GM12878 (cell line): Measurements from ENCODE around the gene TRIM8. TPM values are rescaled to one million over a fixed set of nuclear protein-coding genes. Genes with fewer than 3 reads are reported as not detected.

ENCODE experiments used
- ATAC-seq: fragments of 200-7000 bp; cut with Tn5 transposase; 3 replicates; pipeline ENCODE4 v1.9.1; 2020; ENCODE audit warnings: mild to moderate bottlenecking, moderate library complexity
- BruUV-seq: library from RNA; stranded (reverse); fragments of 400-500 nt; replicated peaks from 2 replicates; lab custom pipeline; 2021; lab: Mats Ljungman, UMichigan
- CTCF ChIA-PET: fragments of 300-600 bp; sonication (Branson Sonifier 250); formaldehyde crosslinking; extraction: SDS; loops from one replicate; lab custom pipeline; 2021; ENCODE audit warnings: inconsistent platforms; lab: Yijun Ruan, JAX
- POLR2A ChIA-PET: fragments of 350-600 bp; formaldehyde crosslinking; extraction: SDS; loops from one replicate; lab custom pipeline; 2021; ENCODE audit warnings: inconsistent platforms; lab: Charles Lee
- RAD21 ChIA-PET: fragments of 300-600 bp; sonication (Branson Sonifier 250); formaldehyde crosslinking; loops from one replicate; lab custom pipeline; 2023; ENCODE audit warnings: antibody characterized with exemption; ENCODE audit not compliant: unreplicated experiment; lab: Charles Lee
- SMC1A ChIA-PET: fragments of 300-600 bp; sonication (Branson Sonifier 250); formaldehyde crosslinking; loops from one replicate; lab custom pipeline; 2023; ENCODE audit not compliant: unreplicated experiment, uncharacterized antibody; lab: Charles Lee
- DNase-seq: peaks from one replicate; pipeline ENCODE4 v3.0.0-alpha.2; 2011; ENCODE audit warnings: low read depth, low spot score
- FAIRE-seq: peaks from 3 replicates; lab custom pipeline; 2011; peaks lifted over from hg19 to GRCh38; lab: Jason Lieb, UNC
- H2AFZ ChIP-seq: 2 replicates; pipeline ENCODE4 v1.6.0; 2011; ENCODE audit warnings: low read depth, low read length, control low read depth; ENCODE audit not compliant: control insufficient read depth
- H3K27ac ChIP-seq: 2 replicates; pipeline ENCODE4 v1.5.1; 2011; ENCODE audit warnings: control low read depth; ENCODE audit not compliant: control insufficient read depth, insufficient read depth
- H3K27me3 ChIP-seq, 2 experiments: replicated peaks in 1 of 2; 2 replicates each; pipeline versions ENCODE4 v1.6.0 to v1.6.1; 2011; ENCODE audit warnings: low read length in 1 of 2; ENCODE audit not compliant: control insufficient read depth in 2 of 2, insufficient read depth in 2 of 2
- H3K36me3 ChIP-seq, 2 experiments: 2 replicates each; pipeline ENCODE4 v1.5.1; 2011; ENCODE audit warnings: low read length in 1 of 2; ENCODE audit not compliant: control insufficient read depth in 2 of 2, insufficient read depth in 2 of 2
- H3K4me1 ChIP-seq: 2 replicates; pipeline ENCODE4 v1.6.1; 2011; ENCODE audit warnings: mild to moderate bottlenecking, low read length, moderate library complexity, mixed read lengths; ENCODE audit not compliant: control insufficient read depth, insufficient read depth
- H3K4me2 ChIP-seq: 2 replicates; pipeline ENCODE4 v1.6.0; 2011; ENCODE audit warnings: control low read depth; ENCODE audit not compliant: control insufficient read depth, insufficient read depth
- H3K4me3 ChIP-seq: fragments of 200-600 bp; sonication (generic); 2 replicates; pipeline ENCODE4 v1.5.1; 2016
- H3K79me2 ChIP-seq: 2 replicates; pipeline ENCODE4 v1.6.0; 2011; ENCODE audit warnings: low read length; ENCODE audit not compliant: control insufficient read depth, insufficient read depth
- H3K9ac ChIP-seq: 2 replicates; pipeline ENCODE4 v1.8.0; 2011; ENCODE audit warnings: low read length, control low read depth, mixed read lengths; ENCODE audit not compliant: control insufficient read depth, insufficient read depth
- H3K9me3 ChIP-seq: replicated peaks from 3 replicates; pipeline ENCODE4 v1.5.1; 2011; ENCODE audit warnings: mild to moderate bottlenecking, low read length; ENCODE audit not compliant: control insufficient read depth, insufficient read depth
- H4K20me1 ChIP-seq: 2 replicates; pipeline ENCODE4 v1.6.0; 2011; ENCODE audit not compliant: control insufficient read depth, insufficient read depth
- FOS ChIP-seq: IDR thresholded peaks from 3 replicates; pipeline ENCODE4 v1.6.1; 2011; ENCODE audit warnings: borderline replicate concordance; ENCODE audit not compliant: insufficient read length; ENCODE audit errors: extremely low read depth
- HDAC2 ChIP-seq: fragments of 200-600 bp; sonication (generic); IDR thresholded peaks from 2 replicates; pipeline ENCODE4 v1.6.1; 2017
- PAX5 ChIP-seq: IDR thresholded peaks from 2 replicates; pipeline ENCODE4 v1.6.1; 2011; ENCODE audit warnings: low read depth, low read length, borderline replicate concordance
- PAX8 ChIP-seq: fragments of 450-650 bp; IDR thresholded peaks from 2 replicates; pipeline ENCODE4 v1.6.1; 2017; ENCODE audit warnings: mild to moderate bottlenecking, moderate library complexity
- RFX5 ChIP-seq: IDR thresholded peaks from 2 replicates; pipeline ENCODE4 v1.6.1; 2011; ENCODE audit warnings: low read depth, low read length, improper control_type of control experiment
- SIN3A ChIP-seq: IDR thresholded peaks from 2 replicates; pipeline ENCODE4 v1.6.1; 2012; ENCODE audit warnings: low read depth, low read length, improper control_type of control experiment
- SIX5 ChIP-seq: IDR thresholded peaks from 2 replicates; pipeline ENCODE4 v1.6.1; 2011; ENCODE audit warnings: mild to moderate bottlenecking, low read depth, low read length, moderate library complexity; ENCODE audit not compliant: severe bottlenecking
- ZNF24 ChIP-seq: fragments of 450-650 bp; IDR thresholded peaks from 2 replicates; pipeline ENCODE4 v1.6.1; 2017; ENCODE audit warnings: antibody characterized with exemption, mild to moderate bottlenecking
- WGBS: methylation state at CpG from one replicate; pipeline ENCODE4 v1.1.6; 2016; ENCODE audit warnings: low lambda C conversion rate; ENCODE audit not compliant: insufficient replicate concordance, insufficient coverage; ENCODE audit errors: missing lambda C conversion rate; 5-methylcytosine and 5-hydroxymethylcytosine counted together
- in situ Hi-C: fragments of 300-500 bp; cut with MboI; formaldehyde crosslinking; loops from 9 replicates; pipeline ENCODE4 v1.14.3; 2018; ENCODE audit warnings: mixed read lengths
- intact Hi-C: fragments of 100-400 bp; cut with micrococcal nuclease; formaldehyde crosslinking; loops from one replicate; pipeline ENCODE4 v1.14.2; 2022; ENCODE audit not compliant: unreplicated experiment
- polyA plus RNA-seq, 11 experiments: library from polyadenylated mRNA; depleted of rRNA in 4 of 11; unstranded in 6 of 11; stranded (reverse) in 5 of 11; fragments of >200 nt; fragmentation: Nextera tagmentation in 4 of 11; fragmentation: Illumina TruSeq in 1 of 11; extraction: Ambion mirVana in 4 of 11; extraction: Trizol in 1 of 11; gene quantifications; 1 replicate in 1 of 11; 2 replicates in 10 of 11; pipeline versions ENCODE4 v1.2.1 to v1.2.3, GENCODE V29; 2011 to 2016; ENCODE audit warnings: inconsistent platforms in 2 of 11, missing spikeins in 2 of 11, low read depth in 1 of 11
- total RNA-seq, 4 experiments: library from RNA; depleted of rRNA in 3 of 4; stranded (reverse); fragments of >200 nt in 3 of 4; fragmentation: Illumina TruSeq in 1 of 4; extraction: Trizol in 1 of 4; gene quantifications; 2 replicates each; pipeline versions ENCODE4 v1.2.1 to v1.2.3, GENCODE V29; 2013 to 2021
- TF ChIP-seq, protein P1 (sequence below): fragments of 450-650 bp; IDR thresholded peaks from 2 replicates; pipeline ENCODE4 v1.6.1; 2018; ENCODE audit warnings: mild to moderate bottlenecking, low read depth, moderate library complexity; ENCODE audit not compliant: partially characterized antibody
- TF ChIP-seq, protein P2 (sequence below): fragments of 450-650 bp; IDR thresholded peaks from 2 replicates; pipeline ENCODE4 v1.6.1; 2017; ENCODE audit warnings: mild to moderate bottlenecking, moderate library complexity
- TF ChIP-seq, protein P3 (sequence below): fragments of 450-650 bp; conservative IDR thresholded peaks from 2 replicates; pipeline ENCODE4 v1.6.1; 2017; ENCODE audit warnings: mild to moderate bottlenecking, moderate library complexity
- TF ChIP-seq, protein P4 (sequence below): fragments of 450-650 bp; IDR thresholded peaks from 2 replicates; pipeline ENCODE4 v1.6.1; 2017; ENCODE audit warnings: borderline replicate concordance

The TRIM8 gene
- total and polyA plus RNA-seq, 10 of the 15 experiments (the other 5 are each of a cell fraction or from before 2014, with no cell fraction given): 7.9 to 53.2 (median 24.6) TPM

DNA sequence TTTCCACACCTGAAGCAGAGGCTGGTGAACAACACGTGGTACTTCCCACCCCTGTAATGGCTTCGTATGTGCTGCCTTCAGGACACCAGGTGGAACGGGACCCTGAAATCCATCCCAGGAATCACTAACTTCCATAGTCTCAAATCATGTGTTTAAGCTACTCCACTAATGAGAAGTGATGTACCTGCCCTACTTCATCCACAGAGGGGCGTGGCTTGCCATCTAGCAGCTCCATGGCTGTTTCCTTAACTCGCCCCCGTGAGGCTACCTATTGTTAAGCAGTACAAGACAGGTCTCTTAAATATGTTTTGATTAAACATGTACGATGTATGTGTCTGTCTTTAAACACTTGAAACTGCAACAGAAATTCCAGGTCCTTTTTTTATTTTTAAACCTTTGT lies 38.1 kb downstream of the TRIM8 start:
- ChIA-PET SMC1A (interaction anchor here (0.9 kb wide), 1 partner anchor 19 kb away, joined by 3 read pairs; no protein-coding TSS in a partner anchor), RAD21 (no interaction called here), CTCF (interaction anchor here (1.1 kb wide), 1 partner anchor 12 kb away, joined by 4 read pairs; no protein-coding TSS in a partner anchor), POLR2A (interaction anchor here (0.6 kb wide), 1 partner anchor 120 kb away, joined by 3 read pairs; no protein-coding TSS in a partner anchor)
- BruUV-seq: no TSS peak
- Histone ChIP-seq H2AFZ (no peak overlapping the region), H3K27me3 (no peaks in the 10 kb centered on the region), H3K27ac (no peak overlapping the region), H3K79me2 (no peaks in the 10 kb centered on the region), H3K9ac (no peak overlapping the region), H3K4me1 (0 out of 2 replicates have a peak, but pooled peaks cover 3% of the 10 kb centered on the region), H3K36me3 (peaks cover 2 to 4% of the 10 kb centered on the region in 2 experiments; a peak in 3 of 4 replicates), H3K4me2 (no peak overlapping the region), H3K4me3 (no peak overlapping the region), H3K9me3 (no peaks in the 10 kb centered on the region), H4K20me1 (no peaks in the 10 kb centered on the region)
- WGBS: 82% methylated on average over 7 of the region's 7 CpGs
- intact Hi-C loops: no loop called here
- no peak for ATAC-seq
- no peak for DNase-seq
- in situ Hi-C loops: no loop called here
- no peak for FAIRE-seq
- no peak for TF ChIP-seq PAX5
- TF ChIP-seq, protein P1, sequence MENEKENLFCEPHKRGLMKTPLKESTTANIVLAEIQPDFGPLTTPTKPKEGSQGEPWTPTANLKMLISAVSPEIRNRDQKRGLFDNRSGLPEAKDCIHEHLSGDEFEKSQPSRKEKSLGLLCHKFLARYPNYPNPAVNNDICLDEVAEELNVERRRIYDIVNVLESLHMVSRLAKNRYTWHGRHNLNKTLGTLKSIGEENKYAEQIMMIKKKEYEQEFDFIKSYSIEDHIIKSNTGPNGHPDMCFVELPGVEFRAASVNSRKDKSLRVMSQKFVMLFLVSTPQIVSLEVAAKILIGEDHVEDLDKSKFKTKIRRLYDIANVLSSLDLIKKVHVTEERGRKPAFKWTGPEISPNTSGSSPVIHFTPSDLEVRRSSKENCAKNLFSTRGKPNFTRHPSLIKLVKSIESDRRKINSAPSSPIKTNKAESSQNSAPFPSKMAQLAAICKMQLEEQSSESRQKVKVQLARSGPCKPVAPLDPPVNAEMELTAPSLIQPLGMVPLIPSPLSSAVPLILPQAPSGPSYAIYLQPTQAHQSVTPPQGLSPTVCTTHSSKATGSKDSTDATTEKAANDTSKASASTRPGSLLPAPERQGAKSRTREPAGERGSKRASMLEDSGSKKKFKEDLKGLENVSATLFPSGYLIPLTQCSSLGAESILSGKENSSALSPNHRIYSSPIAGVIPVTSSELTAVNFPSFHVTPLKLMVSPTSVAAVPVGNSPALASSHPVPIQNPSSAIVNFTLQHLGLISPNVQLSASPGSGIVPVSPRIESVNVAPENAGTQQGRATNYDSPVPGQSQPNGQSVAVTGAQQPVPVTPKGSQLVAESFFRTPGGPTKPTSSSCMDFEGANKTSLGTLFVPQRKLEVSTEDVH: no peak
- TF ChIP-seq FOS: no peak
- TF ChIP-seq HDAC2: no peak
- TF ChIP-seq RFX5: no peak
- TF ChIP-seq, protein P2, sequence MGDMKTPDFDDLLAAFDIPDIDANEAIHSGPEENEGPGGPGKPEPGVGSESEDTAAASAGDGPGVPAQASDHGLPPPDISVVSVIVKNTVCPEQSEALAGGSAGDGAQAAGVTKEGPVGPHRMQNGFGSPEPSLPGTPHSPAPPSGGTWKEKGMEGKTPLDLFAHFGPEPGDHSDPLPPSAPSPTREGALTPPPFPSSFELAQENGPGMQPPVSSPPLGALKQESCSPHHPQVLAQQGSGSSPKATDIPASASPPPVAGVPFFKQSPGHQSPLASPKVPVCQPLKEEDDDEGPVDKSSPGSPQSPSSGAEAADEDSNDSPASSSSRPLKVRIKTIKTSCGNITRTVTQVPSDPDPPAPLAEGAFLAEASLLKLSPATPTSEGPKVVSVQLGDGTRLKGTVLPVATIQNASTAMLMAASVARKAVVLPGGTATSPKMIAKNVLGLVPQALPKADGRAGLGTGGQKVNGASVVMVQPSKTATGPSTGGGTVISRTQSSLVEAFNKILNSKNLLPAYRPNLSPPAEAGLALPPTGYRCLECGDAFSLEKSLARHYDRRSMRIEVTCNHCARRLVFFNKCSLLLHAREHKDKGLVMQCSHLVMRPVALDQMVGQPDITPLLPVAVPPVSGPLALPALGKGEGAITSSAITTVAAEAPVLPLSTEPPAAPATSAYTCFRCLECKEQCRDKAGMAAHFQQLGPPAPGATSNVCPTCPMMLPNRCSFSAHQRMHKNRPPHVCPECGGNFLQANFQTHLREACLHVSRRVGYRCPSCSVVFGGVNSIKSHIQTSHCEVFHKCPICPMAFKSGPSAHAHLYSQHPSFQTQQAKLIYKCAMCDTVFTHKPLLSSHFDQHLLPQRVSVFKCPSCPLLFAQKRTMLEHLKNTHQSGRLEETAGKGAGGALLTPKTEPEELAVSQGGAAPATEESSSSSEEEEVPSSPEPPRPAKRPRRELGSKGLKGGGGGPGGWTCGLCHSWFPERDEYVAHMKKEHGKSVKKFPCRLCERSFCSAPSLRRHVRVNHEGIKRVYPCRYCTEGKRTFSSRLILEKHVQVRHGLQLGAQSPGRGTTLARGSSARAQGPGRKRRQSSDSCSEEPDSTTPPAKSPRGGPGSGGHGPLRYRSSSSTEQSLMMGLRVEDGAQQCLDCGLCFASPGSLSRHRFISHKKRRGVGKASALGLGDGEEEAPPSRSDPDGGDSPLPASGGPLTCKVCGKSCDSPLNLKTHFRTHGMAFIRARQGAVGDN: no peak
- TF ChIP-seq SIN3A: no peak
- TF ChIP-seq ZNF24: no peak
- TF ChIP-seq, protein P3, sequence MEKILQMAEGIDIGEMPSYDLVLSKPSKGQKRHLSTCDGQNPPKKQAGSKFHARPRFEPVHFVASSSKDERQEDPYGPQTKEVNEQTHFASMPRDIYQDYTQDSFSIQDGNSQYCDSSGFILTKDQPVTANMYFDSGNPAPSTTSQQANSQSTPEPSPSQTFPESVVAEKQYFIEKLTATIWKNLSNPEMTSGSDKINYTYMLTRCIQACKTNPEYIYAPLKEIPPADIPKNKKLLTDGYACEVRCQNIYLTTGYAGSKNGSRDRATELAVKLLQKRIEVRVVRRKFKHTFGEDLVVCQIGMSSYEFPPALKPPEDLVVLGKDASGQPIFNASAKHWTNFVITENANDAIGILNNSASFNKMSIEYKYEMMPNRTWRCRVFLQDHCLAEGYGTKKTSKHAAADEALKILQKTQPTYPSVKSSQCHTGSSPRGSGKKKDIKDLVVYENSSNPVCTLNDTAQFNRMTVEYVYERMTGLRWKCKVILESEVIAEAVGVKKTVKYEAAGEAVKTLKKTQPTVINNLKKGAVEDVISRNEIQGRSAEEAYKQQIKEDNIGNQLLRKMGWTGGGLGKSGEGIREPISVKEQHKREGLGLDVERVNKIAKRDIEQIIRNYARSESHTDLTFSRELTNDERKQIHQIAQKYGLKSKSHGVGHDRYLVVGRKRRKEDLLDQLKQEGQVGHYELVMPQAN: no peak
- TF ChIP-seq, protein P4, sequence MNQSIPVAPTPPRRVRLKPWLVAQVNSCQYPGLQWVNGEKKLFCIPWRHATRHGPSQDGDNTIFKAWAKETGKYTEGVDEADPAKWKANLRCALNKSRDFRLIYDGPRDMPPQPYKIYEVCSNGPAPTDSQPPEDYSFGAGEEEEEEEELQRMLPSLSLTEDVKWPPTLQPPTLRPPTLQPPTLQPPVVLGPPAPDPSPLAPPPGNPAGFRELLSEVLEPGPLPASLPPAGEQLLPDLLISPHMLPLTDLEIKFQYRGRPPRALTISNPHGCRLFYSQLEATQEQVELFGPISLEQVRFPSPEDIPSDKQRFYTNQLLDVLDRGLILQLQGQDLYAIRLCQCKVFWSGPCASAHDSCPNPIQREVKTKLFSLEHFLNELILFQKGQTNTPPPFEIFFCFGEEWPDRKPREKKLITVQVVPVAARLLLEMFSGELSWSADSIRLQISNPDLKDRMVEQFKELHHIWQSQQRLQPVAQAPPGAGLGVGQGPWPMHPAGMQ: no peak
- TF ChIP-seq PAX8: no peak
- TF ChIP-seq SIX5: no peak
